ENCODE data around the gene MCCC1.

DNA sequence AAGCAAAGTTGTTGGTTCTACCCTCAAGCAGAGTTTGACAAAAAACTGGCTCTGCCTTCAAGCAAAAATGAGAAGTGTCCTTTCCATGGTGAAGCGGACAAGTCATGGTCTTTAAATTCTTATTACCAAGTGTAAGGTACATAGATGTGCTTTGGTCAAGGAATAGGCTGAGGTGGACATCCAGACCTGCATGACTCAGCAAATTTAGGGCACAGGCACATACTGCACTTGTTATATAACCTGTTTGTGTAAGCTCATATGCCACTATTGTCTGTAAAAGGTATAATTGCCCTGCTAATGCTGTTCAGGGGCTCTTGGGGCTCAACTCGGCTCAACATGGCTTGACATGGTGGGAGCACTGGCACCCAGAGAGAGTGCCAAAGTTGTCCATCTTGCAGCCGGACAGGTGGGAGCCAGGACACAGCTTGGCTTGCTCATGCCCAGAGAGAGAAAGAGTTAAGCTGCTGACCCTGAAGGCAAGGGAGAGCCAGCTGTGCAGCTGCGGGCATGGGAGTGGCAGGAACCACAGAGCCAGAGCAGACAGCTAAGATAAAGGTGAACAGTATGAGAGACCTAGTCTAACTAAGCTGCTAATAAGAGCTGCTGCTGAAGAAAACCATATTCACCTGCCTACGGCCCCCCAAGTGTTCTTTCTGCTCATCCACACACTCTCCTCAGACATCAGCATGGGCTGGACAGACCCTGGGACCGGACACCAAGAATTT, 17.7 kb downstream of the MCCC1 start:
- TF ChIP-seq, protein P1, sequence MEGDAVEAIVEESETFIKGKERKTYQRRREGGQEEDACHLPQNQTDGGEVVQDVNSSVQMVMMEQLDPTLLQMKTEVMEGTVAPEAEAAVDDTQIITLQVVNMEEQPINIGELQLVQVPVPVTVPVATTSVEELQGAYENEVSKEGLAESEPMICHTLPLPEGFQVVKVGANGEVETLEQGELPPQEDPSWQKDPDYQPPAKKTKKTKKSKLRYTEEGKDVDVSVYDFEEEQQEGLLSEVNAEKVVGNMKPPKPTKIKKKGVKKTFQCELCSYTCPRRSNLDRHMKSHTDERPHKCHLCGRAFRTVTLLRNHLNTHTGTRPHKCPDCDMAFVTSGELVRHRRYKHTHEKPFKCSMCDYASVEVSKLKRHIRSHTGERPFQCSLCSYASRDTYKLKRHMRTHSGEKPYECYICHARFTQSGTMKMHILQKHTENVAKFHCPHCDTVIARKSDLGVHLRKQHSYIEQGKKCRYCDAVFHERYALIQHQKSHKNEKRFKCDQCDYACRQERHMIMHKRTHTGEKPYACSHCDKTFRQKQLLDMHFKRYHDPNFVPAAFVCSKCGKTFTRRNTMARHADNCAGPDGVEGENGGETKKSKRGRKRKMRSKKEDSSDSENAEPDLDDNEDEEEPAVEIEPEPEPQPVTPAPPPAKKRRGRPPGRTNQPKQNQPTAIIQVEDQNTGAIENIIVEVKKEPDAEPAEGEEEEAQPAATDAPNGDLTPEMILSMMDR (IDR thresholded peaks at IDR 0.05), result no peak
- TF ChIP-seq POLR2AphosphoS5 (IDR thresholded peaks at IDR 0.05), result no peak
